ENCODE measurements around the gene UBAC2.

Gene UBAC2

GRCh38 chr13:99415014-99415650 lies 214.5 kb downstream of the UBAC2 start:
- DNase-seq (ENCODE audit: low read depth in 2 of 2): no peak

- DNase-seq (ENCODE audit: low read depth in 2 of 2): no peak
Measured at GRCh38 chr13:99415851-99416331, 215.2 kb downstream of the UBAC2 start.

GRCh38 chr13:99416411-99417121 lies 215.9 kb downstream of the UBAC2 start:
- DNase-seq (ENCODE audit: low read depth in 2 of 2): no peak

- no peak for DNase-seq (ENCODE audit: low read depth in 2 of 2)
Measured at GRCh38 chr13:99417201-99418102, 216.8 kb downstream of the UBAC2 start.

GRCh38 chr13:99418103-99418842 lies 217.6 kb downstream of the UBAC2 start:
- DNase-seq (ENCODE audit: low read depth in 2 of 2): no peak

- no peak for DNase-seq (ENCODE audit: low read depth in 2 of 2)
Measured at GRCh38 chr13:99418843-99419140, 218.1 kb downstream of the UBAC2 start.

- DNase-seq (ENCODE audit: low read depth in 2 of 2): no peak
Measured at GRCh38 chr13:99419591-99420243, 219.1 kb downstream of the UBAC2 start.

- no peak for DNase-seq (ENCODE audit: low read depth in 2 of 2)
Measured at GRCh38 chr13:99421271-99421670, 220.6 kb downstream of the UBAC2 start.

GRCh38 chr13:99421758-99422585 lies 221.3 kb downstream of the UBAC2 start:
- no peak for DNase-seq (ENCODE audit: low read depth in 2 of 2)

- DNase-seq (ENCODE audit: low read depth in 2 of 2): no peak
Measured at GRCh38 chr13:99422586-99423220, 222.0 kb downstream of the UBAC2 start.

- no peak for DNase-seq (ENCODE audit: low read depth in 2 of 2)
Measured at GRCh38 chr13:99425485-99426341, 225.1 kb downstream of the UBAC2 start.

- no peak for DNase-seq (ENCODE audit: low read depth in 2 of 2)
Measured at GRCh38 chr13:99426426-99426825, 225.8 kb downstream of the UBAC2 start.

GRCh38 chr13:99429670-99430069 lies 229.0 kb downstream of the UBAC2 start:
- no peak for DNase-seq (ENCODE audit: low read depth in 2 of 2)

GRCh38 chr13:99431927-99432608 lies 231.4 kb downstream of the UBAC2 start:
- no peak for DNase-seq (ENCODE audit: low read depth in 2 of 2)

GRCh38 chr13:99432609-99433542 lies 232.2 kb downstream of the UBAC2 start:
- DNase-seq (ENCODE audit: low read depth in 2 of 2): peak; percentile 46 to 77

- DNase-seq (ENCODE audit: low read depth in 2 of 2): no peak
Measured at GRCh38 chr13:99433543-99434075, 233.0 kb downstream of the UBAC2 start.

- DNase-seq (ENCODE audit: low read depth in 2 of 2): peak in 1 of 2 donors; percentile 61
Measured at GRCh38 chr13:99434258-99434788, 233.7 kb downstream of the UBAC2 start.

All from stimulated activated CD4-positive, alpha-beta T cell treated with anti-CD3 and anti-CD28 coated beads, Interleukin-1b, Interleukin-23, amount 100 ng/mL, for 1 hour (primary cell).